T47D (cell line): ENCODE data around the gene PPP1R14D.

Source experiments
- DNase-seq, 2 experiments: peaks; one replicate each; pipeline versions ENCODE4 v3.0.0 to v3.0.0-alpha.2; 2011 to 2012; ENCODE audit warnings: low read depth in 1 of 2, low spot score in 1 of 2
- JUND ChIP-seq: IDR thresholded peaks from 2 replicates; pipeline ENCODE4 v1.6.1; 2012; ENCODE audit warnings: low read depth
- in situ Hi-C: cut with HindIII; loops from 2 replicates; pipeline ENCODE4 v1.10.0; 2016; ENCODE audit warnings: low sequenced_read_pairs, low pct_unique_long_range_greater_than_20kb

PPP1R14D gene

GRCh38 chr15:40806672-40807027, 21.9 kb downstream of the PPP1R14D start:
- in situ Hi-C loops: no loop called here
- TF ChIP-seq JUND: no peak
- no peak for DNase-seq

GRCh38 chr15:40803688-40804087, 24.8 kb downstream of the PPP1R14D start:
- TF ChIP-seq JUND: no peak
- in situ Hi-C loops: no loop called here
- DNase-seq: no peak

- no peak for TF ChIP-seq JUND
- in situ Hi-C loops: no loop called here
- DNase-seq: peak in 1 of 2 experiments; percentile 60
Measured at GRCh38 chr15:40803076-40803475, 25.4 kb downstream of the PPP1R14D start.

- in situ Hi-C loops: no loop called here
- DNase-seq: no peak
- no peak for TF ChIP-seq JUND
Measured at GRCh38 chr15:40799523-40799922, 29.0 kb downstream of the PPP1R14D start.

GRCh38 chr15:40796512-40796911, 32.0 kb downstream of the PPP1R14D start:
- in situ Hi-C loops: no loop called here
- no peak for TF ChIP-seq JUND
- DNase-seq: no peak

GRCh38 chr15:40796041-40796440, 32.5 kb downstream of the PPP1R14D start:
- no peak for TF ChIP-seq JUND
- in situ Hi-C loops: no loop called here
- DNase-seq: no peak

GRCh38 chr15:40793216-40793989, 35.1 kb downstream of the PPP1R14D start:
- in situ Hi-C loops: no loop called here
- DNase-seq: peak in 1 of 2 experiments; percentile 41
- no peak for TF ChIP-seq JUND

- in situ Hi-C loops: no loop called here
- TF ChIP-seq JUND: no peak
- no peak for DNase-seq
Measured at GRCh38 chr15:40792394-40792793, 36.1 kb downstream of the PPP1R14D start.

- no peak for TF ChIP-seq JUND
Measured at GRCh38 chr15:40790718-40791117, 37.8 kb downstream of the PPP1R14D start.

GRCh38 chr15:40789999-40790398, 38.5 kb downstream of the PPP1R14D start:
- DNase-seq: no peak
- in situ Hi-C loops: no loop called here
- TF ChIP-seq JUND: no peak

More at GRCh38 chr15:40790718-40791117, 37.8 kb downstream of the PPP1R14D start:
- in situ Hi-C loops: no loop called here
- DNase-seq: no peak

- in situ Hi-C loops: no loop called here
- DNase-seq: no peak
- TF ChIP-seq JUND: no peak
Measured at GRCh38 chr15:40789119-40789518, 39.4 kb downstream of the PPP1R14D start.

- no peak for DNase-seq
- no peak for TF ChIP-seq JUND
- in situ Hi-C loops: no loop called here
Measured at GRCh38 chr15:40787991-40788390, 40.5 kb downstream of the PPP1R14D start.

- no peak for TF ChIP-seq JUND
- in situ Hi-C loops: no loop called here
- peak in 1 of 2 experiments; percentile 88 for DNase-seq
Measured at GRCh38 chr15:40787344-40787841, 41.1 kb downstream of the PPP1R14D start.

GRCh38 chr15:40785814-40786213, 42.7 kb downstream of the PPP1R14D start:
- TF ChIP-seq JUND: no peak
- in situ Hi-C loops: no loop called here
- DNase-seq: peak in 1 of 2 experiments; percentile 90
